Activated naive CD8-positive, alpha-beta T cell treated with anti-CD3 and anti-CD28 coated beads, Interleukin-2, amount 10 ng/mL, durations not matched to agents 7 days and 5 days (primary cell): ENCODE results near the gene ADSS2. TPM values are rescaled to one million over a fixed set of nuclear protein-coding genes. Genes with fewer than 3 reads are reported as not detected.

Source experiments
- ATAC-seq: fragments of 150-1000 bp; cut with Tn5 transposase; one replicate; pipeline ENCODE4 v1.10.0; 2021; ENCODE audit warnings: low read depth, moderate library complexity
- POLR2A ChIA-PET: fragments of 350-600 bp; sonication (Branson Sonifier 250); formaldehyde crosslinking; loops from one replicate; lab custom pipeline; 2021; ENCODE audit warnings: antibody characterized with exemption; lab: Charles Lee
- DNase-seq: peaks from one replicate; pipeline ENCODE4 v3.0.0; 2021
- H3K27ac Mint-ChIP-seq: one replicate; pipeline ENCODE4 v1.8.0; 2022; ENCODE audit warnings: mild to moderate bottlenecking, mixed read lengths
- H3K27me3 Mint-ChIP-seq: one replicate; pipeline ENCODE4 v1.8.0; 2022; ENCODE audit warnings: mild to moderate bottlenecking, moderate library complexity, mixed read lengths
- H3K36me3 Mint-ChIP-seq: one replicate; pipeline ENCODE4 v1.8.0; 2021; ENCODE audit warnings: mild to moderate bottlenecking, mixed read lengths
- H3K4me1 Mint-ChIP-seq: one replicate; pipeline ENCODE4 v1.8.0; 2021; ENCODE audit warnings: mixed read lengths
- H3K4me3 Mint-ChIP-seq: one replicate; pipeline ENCODE4 v1.8.0; 2022; ENCODE audit warnings: mild to moderate bottlenecking, moderate library complexity, mixed read lengths
- H3K9me3 Mint-ChIP-seq: one replicate; pipeline ENCODE4 v1.8.0; 2021; ENCODE audit warnings: mixed read lengths
- total RNA-seq, 2 experiments: library from RNA; stranded (reverse); gene quantifications; one replicate each; pipeline ENCODE4 v1.2.3, GENCODE V29; 2021

The ADSS2 gene
- total RNA-seq, 2 experiments from 2014 or later: 52.5 to 54.6 TPM

GRCh38 chr1:244437086-244437468, 14.6 kb downstream of the ADSS2 start:
- no peaks in the 10 kb centered on the region for H3K27me3 Mint-ChIP-seq
- peaks cover 25% of the 10 kb centered on the region for H3K36me3 Mint-ChIP-seq
- H3K4me3 Mint-ChIP-seq: no peak overlapping the region
- ATAC-seq (no peak), DNase-seq (no peak)
- no peak overlapping the region for H3K27ac Mint-ChIP-seq
- peaks cover 10% of the 10 kb centered on the region for H3K4me1 Mint-ChIP-seq
- H3K9me3 Mint-ChIP-seq: no peaks in the 10 kb centered on the region
- POLR2A ChIA-PET: no interaction called here

- no peaks in the 10 kb centered on the region for H3K27me3 Mint-ChIP-seq
- no peak overlapping the region for H3K27ac Mint-ChIP-seq
- peaks cover 10% of the 10 kb centered on the region for H3K4me1 Mint-ChIP-seq
- no peaks in the 10 kb centered on the region for H3K9me3 Mint-ChIP-seq
- no peak overlapping the region for H3K4me3 Mint-ChIP-seq
- POLR2A ChIA-PET: no interaction called here
- ATAC-seq (no peak), DNase-seq (no peak)
- peaks cover 24% of the 10 kb centered on the region for H3K36me3 Mint-ChIP-seq
These were observed 15.2 kb downstream of the ADSS2 start for GRCh38 chr1:244436336-244437085.

GRCh38 chr1:244435562-244436205, 16.0 kb downstream of the ADSS2 start:
- H3K27ac Mint-ChIP-seq: peak overlapping the region; percentile 36
- DNase-seq (no peak), ATAC-seq (no peak)
- H3K9me3 Mint-ChIP-seq: no peaks in the 10 kb centered on the region
- POLR2A ChIA-PET: no interaction called here
- H3K4me3 Mint-ChIP-seq: no peak overlapping the region
- peaks cover 10% of the 10 kb centered on the region for H3K4me1 Mint-ChIP-seq
- H3K27me3 Mint-ChIP-seq: no peaks in the 10 kb centered on the region
- peaks cover 24% of the 10 kb centered on the region for H3K36me3 Mint-ChIP-seq

GRCh38 chr1:244431166-244431565, 20.5 kb downstream of the ADSS2 start:
- Mint-ChIP-seq H3K9me3 (no peaks in the 10 kb centered on the region), H3K36me3 (peaks cover 21% of the 10 kb centered on the region)

GRCh38 chr1:244429818-244430217, 21.9 kb downstream of the ADSS2 start:
- Mint-ChIP-seq H3K9me3 (no peaks in the 10 kb centered on the region), H3K27ac (no peak overlapping the region), H3K4me1 (peaks cover 9% of the 10 kb centered on the region), H3K4me3 (no peak overlapping the region), H3K36me3 (peaks cover 16% of the 10 kb centered on the region), H3K27me3 (no peaks in the 10 kb centered on the region)
- POLR2A ChIA-PET: no interaction called here
- DNase-seq (no peak), ATAC-seq (no peak)

More at GRCh38 chr1:244431166-244431565, 20.5 kb downstream of the ADSS2 start:
- DNase-seq (no peak), ATAC-seq (no peak)
- POLR2A ChIA-PET: no interaction called here
- no peaks in the 10 kb centered on the region for H3K27me3 Mint-ChIP-seq
- H3K4me3 Mint-ChIP-seq: no peak overlapping the region
- peaks cover 10% of the 10 kb centered on the region for H3K4me1 Mint-ChIP-seq
- H3K27ac Mint-ChIP-seq: no peak overlapping the region

- H3K4me1 Mint-ChIP-seq: peaks cover 11% of the 10 kb centered on the region
- POLR2A ChIA-PET: no interaction called here
These were observed 24.1 kb downstream of the ADSS2 start for GRCh38 chr1:244427647-244428046.

GRCh38 chr1:244424649-244425334, 26.9 kb downstream of the ADSS2 start:
- POLR2A ChIA-PET: no interaction called here
- Mint-ChIP-seq H3K4me1 (peaks cover 11% of the 10 kb centered on the region), H3K36me3 (peaks cover 27% of the 10 kb centered on the region), H3K4me3 (no peak overlapping the region), H3K9me3 (no peaks in the 10 kb centered on the region), H3K27ac (no peak overlapping the region), H3K27me3 (no peaks in the 10 kb centered on the region)
- no peak for DNase-seq
- no peak for ATAC-seq

More at GRCh38 chr1:244427647-244428046, 24.1 kb downstream of the ADSS2 start:
- no peak for DNase-seq
- no peak overlapping the region for H3K4me3 Mint-ChIP-seq
- no peaks in the 10 kb centered on the region for H3K27me3 Mint-ChIP-seq
- ATAC-seq: no peak
- peaks cover 22% of the 10 kb centered on the region for H3K36me3 Mint-ChIP-seq
- H3K9me3 Mint-ChIP-seq: no peaks in the 10 kb centered on the region
- no peak overlapping the region for H3K27ac Mint-ChIP-seq

GRCh38 chr1:244422174-244422573, 29.5 kb downstream of the ADSS2 start:
- DNase-seq: no peak
- H3K27ac Mint-ChIP-seq: peak overlapping the region; percentile 11
- no peaks in the 10 kb centered on the region for H3K9me3 Mint-ChIP-seq
- no peaks in the 10 kb centered on the region for H3K27me3 Mint-ChIP-seq
- H3K4me1 Mint-ChIP-seq: peaks cover 7% of the 10 kb centered on the region
- ATAC-seq: no peak
- POLR2A ChIA-PET: no interaction called here
- peaks cover 37% of the 10 kb centered on the region for H3K36me3 Mint-ChIP-seq
- H3K4me3 Mint-ChIP-seq: no peak overlapping the region

- peaks cover 49% of the 10 kb centered on the region for H3K36me3 Mint-ChIP-seq
- H3K27ac Mint-ChIP-seq: no peak overlapping the region
- H3K4me1 Mint-ChIP-seq: peaks cover 1% of the 10 kb centered on the region
- H3K27me3 Mint-ChIP-seq: no peaks in the 10 kb centered on the region
- DNase-seq (no peak), ATAC-seq (no peak)
- no peak overlapping the region for H3K4me3 Mint-ChIP-seq
- POLR2A ChIA-PET: no interaction called here
- H3K9me3 Mint-ChIP-seq: no peaks in the 10 kb centered on the region
These were observed 32.7 kb downstream of the ADSS2 start for GRCh38 chr1:244419024-244419423.

GRCh38 chr1:244414543-244414942, 37.2 kb downstream of the ADSS2 start:
- no peak overlapping the region for H3K4me3 Mint-ChIP-seq
- H3K9me3 Mint-ChIP-seq: no peaks in the 10 kb centered on the region
- H3K4me1 Mint-ChIP-seq: peaks cover 3% of the 10 kb centered on the region
- H3K27ac Mint-ChIP-seq: no peak overlapping the region
- ATAC-seq (no peak), DNase-seq (no peak)
- H3K27me3 Mint-ChIP-seq: no peaks in the 10 kb centered on the region
- POLR2A ChIA-PET: no interaction called here
- peaks cover 63% of the 10 kb centered on the region for H3K36me3 Mint-ChIP-seq

GRCh38 chr1:244413736-244414135, 38.0 kb downstream of the ADSS2 start:
- H3K4me3 Mint-ChIP-seq: no peak overlapping the region
- POLR2A ChIA-PET: no interaction called here
- H3K36me3 Mint-ChIP-seq: peaks cover 63% of the 10 kb centered on the region
- H3K9me3 Mint-ChIP-seq: no peaks in the 10 kb centered on the region
- H3K27me3 Mint-ChIP-seq: no peaks in the 10 kb centered on the region
- H3K27ac Mint-ChIP-seq: no peak overlapping the region
- DNase-seq (no peak), ATAC-seq (no peak)
- H3K4me1 Mint-ChIP-seq: peaks cover 3% of the 10 kb centered on the region

GRCh38 chr1:244412176-244412575, 39.5 kb downstream of the ADSS2 start:
- peaks cover 63% of the 10 kb centered on the region for H3K36me3 Mint-ChIP-seq
- H3K4me3 Mint-ChIP-seq: no peak overlapping the region
- DNase-seq (no peak), ATAC-seq (no peak)
- POLR2A ChIA-PET: no interaction called here
- H3K27ac Mint-ChIP-seq: no peak overlapping the region
- H3K9me3 Mint-ChIP-seq: no peaks in the 10 kb centered on the region
- H3K27me3 Mint-ChIP-seq: no peaks in the 10 kb centered on the region
- peaks cover 3% of the 10 kb centered on the region for H3K4me1 Mint-ChIP-seq

GRCh38 chr1:244409701-244410100, 42.0 kb downstream of the ADSS2 start:
- Mint-ChIP-seq H3K4me1 (peaks cover 6% of the 10 kb centered on the region), H3K4me3 (no peak overlapping the region), H3K27ac (no peak overlapping the region), H3K27me3 (no peaks in the 10 kb centered on the region), H3K9me3 (no peaks in the 10 kb centered on the region), H3K36me3 (peaks cover 66% of the 10 kb centered on the region)
- POLR2A ChIA-PET: no interaction called here
- no peak for DNase-seq
- ATAC-seq: no peak
